HFF-Myc (cell line): ENCODE data around the gene LIPC.

Source experiments
- DNase-seq: peaks from one replicate; pipeline ENCODE4 v3.0.0-alpha.2; 2011; ENCODE audit warnings: low read depth; ENCODE audit errors: extremely low read depth
- H3K4me3 ChIP-seq: replicated peaks from 2 replicates; pipeline ENCODE4 v1.5.1; 2011; ENCODE audit warnings: low read depth, mild to moderate bottlenecking, control low read depth, low read length
- CTCF ChIP-seq: IDR thresholded peaks from 2 replicates; pipeline ENCODE4 v1.5.1; 2012; ENCODE audit warnings: mild to moderate bottlenecking, low read depth, low read length, control low read depth; ENCODE audit errors: missing control alignments

The LIPC gene

GRCh38 chr15:58553365-58553918 lies 121.7 kb downstream of the LIPC start:
- DNase-seq: no peak
- no peak overlapping the region for H3K4me3 ChIP-seq
- TF ChIP-seq CTCF: no peak

DNA sequence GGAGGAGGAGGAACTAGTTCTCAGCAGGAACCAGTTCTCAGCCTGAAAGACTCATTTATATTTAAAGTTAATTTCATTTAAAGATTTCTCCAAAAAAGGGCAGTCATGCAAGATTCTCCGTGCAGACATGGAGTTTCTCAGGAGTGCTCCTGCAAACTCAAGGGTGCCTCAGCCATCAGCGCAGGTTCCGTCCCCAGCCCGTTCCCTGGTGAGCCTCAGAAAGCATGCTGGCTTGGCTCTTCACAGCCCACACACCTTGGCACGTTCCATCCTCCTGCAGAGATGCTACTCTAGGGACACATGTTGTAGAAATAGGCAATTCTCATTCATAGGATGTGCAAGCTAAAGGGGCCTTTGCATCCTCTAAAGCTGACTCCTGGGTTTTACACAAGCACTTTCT lies 123.0 kb downstream of the LIPC start:
- no peak for TF ChIP-seq CTCF
- no peak overlapping the region for H3K4me3 ChIP-seq

GRCh38 chr15:58555162-58556027 lies 123.6 kb downstream of the LIPC start:
- no peak overlapping the region for H3K4me3 ChIP-seq
- no peak for DNase-seq
- no peak for TF ChIP-seq CTCF

More for the DNA sequence above, 123.0 kb downstream of the LIPC start:
- no peak for DNase-seq

- DNase-seq: no peak
- no peak overlapping the region for H3K4me3 ChIP-seq
- no peak for TF ChIP-seq CTCF
Measured at GRCh38 chr15:58556028-58556361, 124.2 kb downstream of the LIPC start.

- no peak overlapping the region for H3K4me3 ChIP-seq
- DNase-seq: no peak
- TF ChIP-seq CTCF: no peak
Measured at GRCh38 chr15:58556541-58556940, 124.8 kb downstream of the LIPC start.

- H3K4me3 ChIP-seq: no peak overlapping the region
- DNase-seq: no peak
- TF ChIP-seq CTCF: no peak
Measured at GRCh38 chr15:58558777-58559176, 127.0 kb downstream of the LIPC start.
